ENCODE data around the gene ELANE.
"Not testable (repeated sequence)": the region's sequence is repeated elsewhere in the genome, so short reads cannot be mapped to it uniquely, and the experiment has no call there.

Gene ELANE

GRCh38 chr19:814152-815078 lies 37.7 kb upstream of the ELANE start:
- ATAC-seq (peak; percentile 7), DNase-seq (no peak)

DNA sequence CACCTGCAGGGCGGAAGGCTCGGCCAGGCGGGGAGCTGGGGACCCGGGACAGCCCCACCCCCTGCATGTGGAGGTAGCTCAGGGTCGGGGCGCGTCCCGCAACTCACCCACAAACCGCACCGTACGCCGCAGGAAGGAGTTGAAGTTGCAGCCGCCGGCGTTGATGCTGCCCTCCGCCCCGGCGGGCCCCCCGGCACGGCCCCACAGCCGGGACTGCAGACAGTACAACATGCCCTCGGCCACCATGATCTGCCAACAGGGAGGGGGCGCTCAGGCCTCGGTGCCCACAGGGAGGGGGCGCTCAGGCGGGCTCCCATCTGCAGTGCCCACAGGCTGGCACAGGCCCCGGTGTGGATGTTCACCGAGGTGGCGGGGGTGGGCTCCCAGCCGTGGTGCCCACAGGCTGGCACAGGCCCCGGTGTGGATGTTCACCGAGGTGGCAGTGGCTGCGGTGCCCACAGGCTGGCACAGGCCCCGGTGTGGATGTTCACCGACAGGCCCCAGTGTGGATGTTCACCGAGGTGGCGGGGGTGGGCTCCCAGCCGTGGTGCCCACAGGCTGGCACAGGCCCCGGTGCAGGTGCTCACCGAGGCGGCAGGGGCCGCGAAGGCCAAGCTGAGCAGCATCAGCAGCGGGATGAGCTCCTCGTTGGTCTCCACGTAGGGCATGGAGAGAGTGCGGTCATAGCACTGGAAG lies 36.9 kb upstream of the ELANE start:
- ATAC-seq (peak; percentile 7), DNase-seq (no peak)

- no peak for ATAC-seq
- no peak for DNase-seq
Observed at GRCh38 chr19:815775-816499, 36.2 kb upstream of the ELANE start.

GRCh38 chr19:816500-816857 lies 35.6 kb upstream of the ELANE start:
- DNase-seq (no peak), ATAC-seq (no peak)

DNA sequence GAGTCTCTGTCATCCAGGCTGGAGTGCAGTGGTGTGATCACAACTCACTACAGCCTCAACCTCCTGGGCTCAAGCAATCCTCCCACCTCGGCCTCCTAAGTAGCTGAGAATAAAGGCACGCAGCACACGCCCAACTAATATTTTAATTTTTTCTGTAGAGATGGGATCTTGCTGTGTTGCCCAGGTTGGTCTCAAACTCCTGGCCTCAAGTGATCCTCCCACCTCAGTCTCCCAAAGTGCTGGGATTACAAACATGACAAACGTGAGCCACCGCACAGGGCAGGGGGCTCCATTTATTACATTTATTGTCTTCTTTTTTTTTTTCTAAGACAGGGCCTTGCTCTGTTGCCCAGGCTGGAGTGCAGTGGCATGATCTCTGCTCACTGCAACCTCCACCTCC lies 31.9 kb upstream of the ELANE start:
- not testable (repeated sequence) for DNase-seq, ATAC-seq

- DNase-seq = no peak
- ATAC-seq = no peak
Observed at GRCh38 chr19:821231-821824, 30.8 kb upstream of the ELANE start.

DNA sequence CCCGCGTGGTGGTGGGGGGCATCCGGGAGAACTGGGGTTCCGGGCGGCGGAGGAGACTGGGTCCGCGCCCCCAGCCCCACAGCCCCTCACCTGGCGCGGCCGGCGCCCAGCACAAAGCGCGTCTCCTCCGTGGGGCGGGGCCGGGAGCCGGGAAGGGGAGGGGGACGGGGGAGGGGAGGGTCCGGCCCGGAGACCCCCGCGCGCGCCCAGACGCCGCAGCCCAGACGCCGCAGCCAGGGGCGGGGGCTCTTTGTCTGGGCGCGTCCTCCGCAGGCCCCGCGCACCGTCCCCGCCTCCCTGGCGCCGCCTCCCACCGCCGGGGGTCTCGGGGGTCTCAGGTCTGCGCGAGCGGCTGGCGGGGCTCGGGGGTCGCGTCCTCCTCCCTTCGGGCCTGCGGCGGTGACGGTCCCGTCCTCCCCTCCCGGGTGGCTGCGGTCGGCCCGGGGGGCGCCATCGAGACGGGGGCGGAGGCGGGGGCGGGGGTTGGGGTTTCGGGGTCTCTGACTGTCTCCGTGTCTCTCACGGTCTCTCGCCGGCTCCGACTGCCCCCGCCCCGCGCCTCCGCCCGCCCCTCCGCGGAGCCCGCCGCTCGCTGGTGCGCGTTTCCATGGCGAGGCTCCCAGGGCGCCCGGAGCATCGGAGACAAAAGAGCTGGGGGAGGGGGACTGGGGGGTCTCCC lies 30.1 kb upstream of the ELANE start, which contains the start of gene PLPPR3:
Gene PLPPR3, minus strand, starts transcription at position 131 of the 679 bp plus-strand sequence. CDS start 396 bp downstream, outside the sequence.
- DNase-seq (no peak), ATAC-seq (no peak)

DNA sequence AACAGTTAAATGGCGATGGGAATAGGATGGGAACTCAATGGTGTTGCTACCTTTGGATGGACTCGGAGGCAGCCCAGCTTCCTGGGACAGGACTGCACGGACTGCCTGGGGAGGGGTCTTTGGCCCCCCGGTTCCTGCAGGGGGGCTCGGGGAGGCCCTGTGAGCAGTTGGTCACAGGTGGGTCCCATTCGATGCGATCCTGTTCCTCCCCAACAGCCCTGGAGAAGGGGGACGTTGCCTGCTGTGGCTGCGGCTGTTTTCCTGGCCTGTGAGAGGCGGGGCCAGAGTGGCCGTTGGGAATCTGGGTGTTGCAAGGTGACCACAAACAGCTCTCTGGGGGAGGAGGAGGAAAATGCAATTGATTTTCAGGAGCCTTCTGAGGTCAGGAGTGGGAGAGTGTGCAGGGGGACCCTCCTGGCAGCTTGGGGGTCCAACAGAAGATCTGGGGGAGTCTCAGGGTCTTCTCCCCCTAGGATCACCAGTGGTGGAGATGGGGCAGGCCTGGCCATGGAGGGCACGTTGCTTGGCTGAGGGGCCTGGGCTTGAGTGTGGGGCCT lies 28.5 kb upstream of the ELANE start:
- no peak for ATAC-seq

GRCh38 chr19:824885-825284 lies 27.2 kb upstream of the ELANE start:
- DNase-seq (no peak), ATAC-seq (no peak)

More for the DNA sequence above, 28.5 kb upstream of the ELANE start:
- DNase-seq = no peak

DNA sequence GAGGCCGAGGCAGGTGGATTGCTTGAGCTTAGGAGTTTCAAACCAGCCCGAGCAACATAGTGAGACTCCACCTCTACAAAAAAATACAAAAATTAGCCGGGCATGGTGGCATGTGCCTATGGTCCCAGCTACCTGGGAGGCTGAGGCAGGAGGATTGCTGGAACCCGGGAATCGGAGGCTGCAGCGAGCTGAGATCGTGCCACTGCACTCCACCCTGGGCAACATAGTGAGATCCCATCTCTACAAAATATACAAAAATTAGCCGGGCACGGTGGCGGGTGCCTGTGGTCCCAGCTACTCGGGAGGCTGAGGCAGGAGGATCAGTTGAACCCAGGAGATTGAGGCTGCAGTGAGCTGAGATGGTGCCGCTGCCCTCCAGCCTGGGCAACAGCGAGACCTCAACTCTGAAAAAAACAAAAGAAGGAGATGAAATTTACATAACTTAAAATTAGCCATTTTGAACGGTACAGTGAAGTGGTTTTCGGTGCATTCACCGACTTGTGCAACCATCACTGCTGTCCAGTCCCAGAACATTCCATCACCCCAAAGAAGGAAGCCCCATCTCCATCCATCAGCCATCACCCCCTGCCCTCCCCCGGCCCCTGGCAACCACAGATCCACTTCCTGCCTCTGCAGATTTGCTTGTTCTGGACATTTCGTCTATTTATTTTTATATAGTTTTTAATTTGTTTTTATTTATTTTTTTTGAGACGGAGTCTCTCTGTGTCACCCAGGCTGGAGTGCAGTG lies 26.0 kb upstream of the ELANE start:
- ATAC-seq = no peak
- no peak for DNase-seq

DNA sequence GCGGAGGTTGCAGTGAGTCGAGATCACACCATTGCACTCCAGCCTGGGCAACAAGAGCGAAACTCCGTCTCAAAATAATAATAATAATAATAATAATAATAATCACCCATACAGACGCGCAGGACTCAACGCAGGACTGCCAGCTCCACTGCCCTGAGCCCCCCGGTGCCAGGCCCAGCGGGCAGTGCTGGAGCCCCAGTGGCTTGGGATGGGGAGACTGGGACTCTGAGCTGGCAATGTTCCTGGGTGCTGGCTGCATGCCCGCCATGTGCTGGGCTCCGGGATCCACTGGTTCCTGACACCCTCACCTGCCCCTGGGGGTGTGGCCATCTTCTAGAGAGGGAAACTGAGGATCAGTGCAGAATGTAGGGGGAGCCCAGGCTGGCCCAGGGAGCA lies 24.8 kb upstream of the ELANE start:
- ATAC-seq (no peak), DNase-seq (no peak)

GRCh38 chr19:827710-828321 lies 24.3 kb upstream of the ELANE start, which contains the start of gene AZU1:
Gene AZU1 (plus strand): TSS chr19:827837. CDS start chr19:827847, 10 bp downstream.
- DNase-seq (no peak), ATAC-seq (no peak)

GRCh38 chr19:829129-829758 lies 22.9 kb upstream of the ELANE start:
- DNase-seq (no peak), ATAC-seq (no peak)

- ATAC-seq = no peak
- no peak for DNase-seq
Observed at GRCh38 chr19:831407-832369, 20.4 kb upstream of the ELANE start.

DNA sequence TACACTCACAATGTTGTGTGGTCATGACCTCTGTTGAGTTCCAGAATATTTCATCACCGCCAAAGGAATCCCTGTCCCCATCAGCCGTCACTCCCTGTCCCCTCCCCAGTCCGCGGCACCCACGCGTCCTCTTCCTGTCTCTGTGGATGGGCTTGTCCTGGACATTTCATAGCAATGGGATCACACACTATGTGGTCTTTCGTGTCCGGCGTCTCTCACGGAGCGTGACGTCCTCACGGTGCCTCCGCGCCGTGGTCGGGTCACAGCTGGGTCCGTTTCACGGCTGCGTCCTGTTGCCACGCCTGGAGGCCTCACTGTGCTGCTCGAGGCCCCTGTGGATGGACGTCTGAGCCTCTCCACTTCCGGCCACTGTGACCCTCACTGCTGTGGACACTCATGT lies 17.9 kb upstream of the ELANE start:
- DNase-seq = no peak
- ATAC-seq = no peak

- ATAC-seq (no peak), DNase-seq (no peak)
Observed at GRCh38 chr19:835210-835810, 16.8 kb upstream of the ELANE start.

- ATAC-seq (no peak), DNase-seq (no peak)
Observed at GRCh38 chr19:840519-841206, 11.4 kb upstream of the ELANE start, which contains the start of gene PRTN3. Gene PRTN3 (plus strand): TSS chr19:840999. CDS start chr19:841009, 10 bp downstream.

Measured in stimulated activated naive CD8-positive, alpha-beta T cell treated with anti-CD3 and anti-CD28 coated beads, Interleukin-15, Interleukin-2, amounts not matched to agents 100 U/mL and 50 U/mL, for 24 hours (primary cell).